Sigmoid colon (tissue), 4 donors: ENCODE data around the gene ADAMTSL1.

Source experiments
- CTCF ChIP-seq, 4 experiments: fragments of 450-650 bp in 3 of 4; fragments of 200-600 bp in 1 of 4; IDR thresholded peaks; one replicate each; pipeline ENCODE4 v1.5.1; 2016 to 2019; ENCODE audit warnings: antibody characterized with exemption in 4 of 4, mild to moderate bottlenecking in 3 of 4, moderate library complexity in 2 of 4
- EP300 ChIP-seq, 4 donors: sonication (generic); formaldehyde crosslinking; IDR thresholded peaks; one replicate each; pipeline ENCODE4 v1.6.1; 2017; ENCODE audit warnings: antibody characterized with exemption in 4 of 4
- POLR2A ChIP-seq, 2 donors: fragments of 450-650 bp; IDR thresholded peaks; one replicate each; pipeline ENCODE4 v1.6.1; 2016; ENCODE audit warnings: antibody characterized with exemption in 2 of 2, mild to moderate bottlenecking in 2 of 2, moderate library complexity in 2 of 2
- POLR2AphosphoS5 ChIP-seq, 4 donors: sonication (generic); formaldehyde crosslinking; IDR thresholded peaks; one replicate each; pipeline ENCODE4 v1.6.1; 2017; ENCODE audit warnings: antibody characterized with exemption in 4 of 4

GRCh38 chr9:18857769-18858168 is 383.8 kb downstream of the ADAMTSL1 start:
- TF ChIP-seq CTCF (IDR thresholded peaks at IDR 0.05) (no peak), POLR2A (IDR thresholded peaks at IDR 0.05) (no peak), EP300 (IDR thresholded peaks at IDR 0.05) (no peak), POLR2AphosphoS5 (IDR thresholded peaks at IDR 0.05) (no peak)
